NCI-H2227 (cell line): ENCODE data around the gene ANO6.
A peak's percentile ranks its signal among the peaks of the same experiment; 100 is the strongest.
"Not testable (repeated sequence)": the region's sequence is repeated elsewhere in the genome, so short reads cannot be mapped to it uniquely, and the experiment has no call there.

Source experiments
- DNase-seq: peaks from one replicate; lab custom pipeline; 2025; ENCODE audit not compliant: unreplicated experiment; lab: John Stamatoyannopoulos, UW

Gene ANO6

GRCh38 chr12:45235087-45236025, 19.5 kb downstream of the ANO6 start:
- DNase-seq, result no peak

GRCh38 chr12:45236383-45236782, 20.5 kb downstream of the ANO6 start:
- not testable (repeated sequence) for DNase-seq

DNA sequence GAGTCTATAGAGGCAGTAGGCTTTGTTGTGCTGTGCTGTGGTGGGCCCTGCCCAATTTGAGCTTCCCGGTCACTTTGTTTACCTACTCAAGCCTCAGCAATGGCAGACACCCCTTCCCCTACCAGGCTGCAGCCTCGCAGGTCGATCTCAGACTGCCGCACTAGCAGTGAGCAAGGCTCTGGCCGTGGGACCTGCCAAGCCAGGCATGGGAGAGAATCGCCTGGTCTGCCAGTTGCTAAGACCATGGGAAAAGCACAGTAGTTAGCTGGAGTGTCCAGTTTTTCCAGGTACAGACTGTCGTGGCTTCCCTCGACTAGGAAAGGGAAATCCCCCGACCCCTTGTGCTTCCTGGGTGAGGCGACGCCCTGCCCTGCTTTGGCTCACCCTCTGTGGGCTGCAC, 26.3 kb downstream of the ANO6 start:
- no peak for DNase-seq

DNA sequence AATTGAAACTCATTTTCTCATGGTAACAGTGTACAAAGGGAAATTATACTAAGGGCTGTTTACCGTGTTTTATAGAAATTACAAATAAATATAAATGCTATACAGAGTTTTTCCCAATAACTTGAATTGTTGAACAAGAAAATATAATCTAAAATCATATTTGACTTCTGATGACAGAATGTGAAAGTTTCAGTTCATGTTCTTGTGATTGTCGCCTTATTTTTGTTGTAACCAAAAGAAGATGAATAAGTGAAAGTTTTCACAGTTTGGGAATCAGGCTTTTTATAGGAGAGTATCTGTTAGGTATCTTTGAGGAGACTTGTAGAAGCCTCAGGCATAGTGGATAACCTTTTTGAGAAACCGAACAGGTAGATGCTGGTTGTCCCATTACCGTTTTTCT, 28.1 kb downstream of the ANO6 start:
- no peak for DNase-seq

DNA sequence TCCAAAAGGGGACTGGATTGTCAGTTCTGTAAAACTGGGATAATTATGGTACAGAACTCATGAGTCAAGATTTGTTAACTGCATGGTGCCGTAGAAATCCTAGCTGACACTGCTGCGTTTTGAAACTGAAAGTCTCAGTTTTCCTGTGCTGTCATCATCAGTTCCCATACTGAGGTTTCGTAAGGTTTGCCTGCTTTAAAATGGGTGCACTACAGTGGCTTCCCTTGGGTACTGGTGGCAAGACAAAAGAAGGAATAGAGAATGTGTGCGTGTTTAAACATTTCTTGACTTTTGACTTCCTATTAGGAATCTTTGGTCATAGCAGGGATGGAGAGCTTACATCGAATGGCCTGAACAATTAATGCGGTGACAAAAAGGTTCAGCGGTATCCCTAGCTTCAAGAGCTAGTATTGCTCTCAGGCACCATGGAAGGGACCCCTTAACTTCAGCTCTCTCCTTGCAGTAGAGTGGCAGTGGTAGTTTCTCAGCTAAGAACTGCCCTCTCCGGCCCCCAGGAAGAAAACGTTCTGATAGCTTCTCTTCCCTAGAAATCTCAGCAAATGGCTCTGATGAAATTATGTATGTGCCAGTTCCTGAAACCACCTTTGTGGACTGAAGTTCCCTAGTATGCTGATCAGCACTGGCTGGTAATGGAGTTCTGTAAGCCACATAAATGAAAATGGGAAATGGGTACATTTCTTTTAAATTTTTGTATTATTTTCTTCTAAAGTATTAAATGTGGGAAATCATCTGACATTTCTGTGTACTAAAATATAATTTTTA, 28.9 kb downstream of the ANO6 start:
- no peak for DNase-seq

DNA sequence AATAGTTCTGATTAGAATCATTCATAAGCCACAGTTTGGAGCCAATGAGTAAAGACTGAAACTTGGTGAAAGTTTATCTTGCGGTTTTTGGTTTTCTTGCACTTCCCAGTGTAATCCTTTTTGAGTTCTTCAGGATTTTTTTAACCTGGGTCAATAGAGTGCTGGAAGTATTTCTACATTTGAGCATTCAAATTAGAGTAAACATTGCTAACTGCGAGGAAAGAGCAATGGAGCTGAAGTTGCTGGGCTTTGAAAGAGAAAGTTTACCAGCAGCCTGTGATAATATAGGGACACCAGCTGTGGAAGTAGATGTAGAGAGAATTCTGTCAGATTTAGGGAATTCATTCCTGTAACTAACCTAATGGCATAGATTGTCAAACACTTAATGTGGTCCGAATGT, 30.3 kb downstream of the ANO6 start:
- no peak for DNase-seq

GRCh38 chr12:45247589-45247988, 31.7 kb downstream of the ANO6 start:
- DNase-seq, result no peak

- no peak for DNase-seq
These were observed 32.2 kb downstream of the ANO6 start for GRCh38 chr12:45248095-45248494.

GRCh38 chr12:45254254-45254653, 38.4 kb downstream of the ANO6 start:
- no peak for DNase-seq

DNA sequence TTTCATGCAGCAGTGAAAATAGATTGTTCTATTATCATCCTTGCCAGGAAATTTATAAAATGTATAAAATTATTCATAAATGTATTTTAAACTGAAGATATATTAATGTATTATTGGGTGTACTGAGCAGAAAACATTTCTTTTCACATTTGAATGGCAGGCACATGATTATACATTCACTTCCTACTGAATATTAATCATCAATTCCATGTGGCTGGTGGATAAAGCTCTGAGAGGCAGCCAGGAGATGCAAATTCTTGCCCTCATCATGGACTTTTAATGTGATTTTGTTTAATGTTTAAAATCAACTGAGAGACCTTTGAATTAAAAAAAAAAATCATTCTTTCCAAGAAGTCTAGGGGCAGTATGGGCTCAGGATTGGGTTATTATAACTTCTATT, 40.8 kb downstream of the ANO6 start:
- DNase-seq, result no peak

GRCh38 chr12:45257185-45257930, 41.5 kb downstream of the ANO6 start:
- no peak for DNase-seq

GRCh38 chr12:45259675-45260074, 43.8 kb downstream of the ANO6 start:
- no peak for DNase-seq

DNA sequence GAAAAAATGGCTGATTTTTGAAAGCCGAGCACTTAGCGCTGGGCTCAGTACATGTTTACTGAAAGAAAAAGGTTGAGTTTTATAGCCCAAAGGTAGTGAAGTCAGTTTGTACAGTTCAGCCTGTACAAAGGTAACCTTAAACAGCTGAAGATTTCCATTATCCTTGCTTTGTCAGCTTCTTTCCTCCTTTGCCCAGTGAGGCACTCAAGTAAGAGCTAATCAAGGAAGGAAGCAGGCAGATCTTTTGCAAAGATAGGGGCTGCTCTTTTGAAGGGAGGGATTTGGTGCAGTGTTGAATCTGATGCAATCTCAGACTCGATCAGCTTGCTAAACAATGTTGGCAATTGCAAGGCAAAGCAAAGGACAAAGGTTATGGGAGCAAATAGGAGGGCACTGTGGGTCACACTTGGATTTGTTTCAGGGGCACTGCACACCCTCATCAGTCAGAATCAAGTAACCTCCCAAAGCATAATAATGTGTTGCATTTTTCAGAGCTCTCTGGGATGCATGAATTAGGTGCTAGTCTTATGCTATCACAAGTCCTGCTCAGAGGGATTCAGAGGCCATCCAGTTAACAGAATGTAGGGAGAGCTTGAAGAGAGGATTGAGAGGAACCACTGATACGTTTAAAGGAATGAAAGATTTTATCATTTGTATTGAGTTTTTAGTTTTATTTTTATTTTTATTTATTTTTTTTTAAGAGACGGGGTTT, 44.4 kb downstream of the ANO6 start:
- DNase-seq, result no peak

- DNase-seq, result no peak
These were observed 45.0 kb downstream of the ANO6 start for GRCh38 chr12:45260854-45261253.

GRCh38 chr12:45262185-45262584, 46.3 kb downstream of the ANO6 start:
- DNase-seq, result not testable (repeated sequence)

DNA sequence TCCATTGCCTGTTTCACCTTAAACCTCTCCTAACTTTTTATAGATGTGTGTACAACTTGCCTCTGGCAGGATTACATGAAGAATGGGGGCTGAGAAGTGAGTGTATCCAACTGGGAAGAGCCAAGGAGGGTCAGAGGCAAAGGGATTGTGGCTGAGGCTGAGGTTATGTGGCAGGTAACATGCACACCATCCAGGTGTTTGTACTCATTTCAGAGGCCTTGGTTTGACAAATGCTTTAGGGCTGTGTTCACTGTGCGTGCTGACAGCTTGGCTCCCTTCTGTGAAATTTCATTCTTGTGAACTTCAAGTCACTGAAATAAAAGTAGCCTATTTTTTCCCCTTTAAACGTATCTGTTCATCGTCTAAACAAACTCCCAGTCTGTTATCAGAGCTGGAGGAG, 47.7 kb downstream of the ANO6 start:
- DNase-seq, result no peak

GRCh38 chr12:45268672-45269411, 52.9 kb downstream of the ANO6 start:
- DNase-seq, result peak; percentile 69

DNA sequence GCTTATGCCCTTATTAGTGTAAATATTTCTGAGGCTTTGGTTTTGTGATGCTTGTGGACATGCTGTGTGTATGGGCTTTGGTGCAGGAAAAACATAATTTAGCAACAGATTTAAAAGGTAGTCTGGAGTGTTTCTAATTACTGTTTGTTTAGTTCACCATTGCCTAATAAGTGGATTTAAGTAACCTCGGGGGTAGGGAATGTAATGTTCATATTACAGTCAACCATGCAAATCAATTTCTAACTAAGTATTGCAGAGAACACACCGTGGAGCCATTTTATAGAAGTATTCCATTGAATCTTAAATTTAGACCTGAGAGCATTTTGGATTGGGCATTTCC, 53.5 kb downstream of the ANO6 start:
- no peak for DNase-seq

GRCh38 chr12:45270951-45271350, 55.1 kb downstream of the ANO6 start:
- DNase-seq, result no peak

DNA sequence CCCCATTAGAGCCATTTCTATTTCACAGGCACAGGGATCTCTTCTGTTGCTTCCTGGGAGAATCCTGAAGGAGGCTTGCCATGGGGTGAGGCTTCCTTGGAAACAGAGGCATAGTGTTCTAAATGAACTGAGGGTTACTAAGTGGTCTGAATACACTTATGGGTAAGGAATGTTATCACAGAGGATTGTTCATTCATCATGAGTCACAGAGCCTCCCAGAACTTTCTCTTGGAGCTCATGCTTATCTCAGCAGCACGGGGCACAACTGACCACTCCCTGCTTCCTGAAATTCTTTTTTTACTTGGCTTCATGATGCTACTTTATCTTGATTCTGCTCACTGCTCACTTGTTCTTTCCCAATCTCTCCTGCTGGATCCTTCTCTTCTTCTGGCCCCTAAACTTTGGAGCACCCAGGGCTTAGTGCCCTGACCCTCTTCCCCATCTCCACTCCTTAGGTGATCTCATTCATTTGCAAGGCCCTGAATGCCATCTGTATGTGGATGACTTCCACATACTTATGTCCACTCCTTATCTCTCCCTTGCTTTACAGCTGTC, 57.9 kb downstream of the ANO6 start:
- DNase-seq, result no peak
